Mesothelial cell of epicardium (in vitro differentiated cells): ENCODE measurements around the gene APOBEC3F. TPM values are rescaled to one million over a fixed set of nuclear protein-coding genes. Genes with fewer than 3 reads are reported as not detected.

Experiments used
- DNase-seq, 2 experiments: peaks; one replicate each; pipeline ENCODE4 v3.0.0; 2021; ENCODE audit warnings: low spot score in 2 of 2; ENCODE audit not compliant: unreplicated experiment in 2 of 2
- H3K27ac Mint-ChIP-seq: 2 replicates; pipeline ENCODE4 v1.8.0; 2021; ENCODE audit warnings: mixed read lengths
- H3K27me3 Mint-ChIP-seq: 2 replicates; pipeline ENCODE4 v1.8.0; 2021; ENCODE audit warnings: low read depth, mixed read lengths
- H3K36me3 Mint-ChIP-seq: 2 replicates; pipeline ENCODE4 v1.8.0; 2021; ENCODE audit warnings: mixed read lengths
- H3K4me1 Mint-ChIP-seq: 2 replicates; pipeline ENCODE4 v1.8.0; 2021; ENCODE audit warnings: mixed read lengths
- H3K4me3 Mint-ChIP-seq: 2 replicates; pipeline ENCODE4 v1.8.0; 2021; ENCODE audit warnings: mild to moderate bottlenecking, moderate library complexity, mixed read lengths
- H3K9me3 Mint-ChIP-seq: 2 replicates; pipeline ENCODE4 v1.8.0; 2021; ENCODE audit warnings: mixed read lengths
- total RNA-seq: library from RNA; stranded (reverse); gene quantifications from 3 replicates; pipeline ENCODE4 v1.2.1, GENCODE V29; 2021
- TF ChIP-seq, protein P1 (sequence below): fragments of 200-600 bp; sonication (generic); IDR thresholded peaks from one replicate; pipeline ENCODE4 v1.5.0; 2021; ENCODE audit warnings: antibody characterized with exemption; ENCODE audit not compliant: unreplicated experiment

Gene APOBEC3F
- total RNA-seq, 1 donor from 2014 or later = 23.8 TPM

DNA sequence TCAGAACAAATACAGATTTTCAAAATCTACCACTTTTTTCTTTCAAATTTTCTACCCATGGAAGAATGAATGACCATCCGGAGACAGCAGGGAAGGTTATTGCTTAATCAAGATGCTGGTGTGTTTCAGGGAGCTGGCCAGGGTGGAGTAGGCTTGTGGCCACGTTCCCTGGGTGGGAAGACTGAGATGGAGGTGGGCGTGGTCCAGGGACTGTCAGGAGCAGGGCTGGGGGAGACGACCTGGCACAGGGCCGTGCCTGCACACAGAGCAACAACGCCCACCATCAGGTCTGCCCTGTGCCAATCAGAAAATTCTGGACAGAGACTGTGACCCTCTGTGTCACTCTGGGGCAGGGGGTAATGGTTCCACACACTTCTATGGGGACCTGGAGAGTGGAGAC lies 49.3 kb downstream of the APOBEC3F start:
- H3K4me1 Mint-ChIP-seq = peaks cover 7% of the 10 kb centered on the region
- no peaks in the 10 kb centered on the region for H3K9me3 Mint-ChIP-seq
- DNase-seq = no peak
- TF ChIP-seq, protein P1, sequence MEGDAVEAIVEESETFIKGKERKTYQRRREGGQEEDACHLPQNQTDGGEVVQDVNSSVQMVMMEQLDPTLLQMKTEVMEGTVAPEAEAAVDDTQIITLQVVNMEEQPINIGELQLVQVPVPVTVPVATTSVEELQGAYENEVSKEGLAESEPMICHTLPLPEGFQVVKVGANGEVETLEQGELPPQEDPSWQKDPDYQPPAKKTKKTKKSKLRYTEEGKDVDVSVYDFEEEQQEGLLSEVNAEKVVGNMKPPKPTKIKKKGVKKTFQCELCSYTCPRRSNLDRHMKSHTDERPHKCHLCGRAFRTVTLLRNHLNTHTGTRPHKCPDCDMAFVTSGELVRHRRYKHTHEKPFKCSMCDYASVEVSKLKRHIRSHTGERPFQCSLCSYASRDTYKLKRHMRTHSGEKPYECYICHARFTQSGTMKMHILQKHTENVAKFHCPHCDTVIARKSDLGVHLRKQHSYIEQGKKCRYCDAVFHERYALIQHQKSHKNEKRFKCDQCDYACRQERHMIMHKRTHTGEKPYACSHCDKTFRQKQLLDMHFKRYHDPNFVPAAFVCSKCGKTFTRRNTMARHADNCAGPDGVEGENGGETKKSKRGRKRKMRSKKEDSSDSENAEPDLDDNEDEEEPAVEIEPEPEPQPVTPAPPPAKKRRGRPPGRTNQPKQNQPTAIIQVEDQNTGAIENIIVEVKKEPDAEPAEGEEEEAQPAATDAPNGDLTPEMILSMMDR = no peak
- H3K27me3 Mint-ChIP-seq = no peaks in the 10 kb centered on the region
- H3K27ac Mint-ChIP-seq = no peak overlapping the region
- no peaks in the 10 kb centered on the region for H3K36me3 Mint-ChIP-seq
- H3K4me3 Mint-ChIP-seq = no peak overlapping the region

DNA sequence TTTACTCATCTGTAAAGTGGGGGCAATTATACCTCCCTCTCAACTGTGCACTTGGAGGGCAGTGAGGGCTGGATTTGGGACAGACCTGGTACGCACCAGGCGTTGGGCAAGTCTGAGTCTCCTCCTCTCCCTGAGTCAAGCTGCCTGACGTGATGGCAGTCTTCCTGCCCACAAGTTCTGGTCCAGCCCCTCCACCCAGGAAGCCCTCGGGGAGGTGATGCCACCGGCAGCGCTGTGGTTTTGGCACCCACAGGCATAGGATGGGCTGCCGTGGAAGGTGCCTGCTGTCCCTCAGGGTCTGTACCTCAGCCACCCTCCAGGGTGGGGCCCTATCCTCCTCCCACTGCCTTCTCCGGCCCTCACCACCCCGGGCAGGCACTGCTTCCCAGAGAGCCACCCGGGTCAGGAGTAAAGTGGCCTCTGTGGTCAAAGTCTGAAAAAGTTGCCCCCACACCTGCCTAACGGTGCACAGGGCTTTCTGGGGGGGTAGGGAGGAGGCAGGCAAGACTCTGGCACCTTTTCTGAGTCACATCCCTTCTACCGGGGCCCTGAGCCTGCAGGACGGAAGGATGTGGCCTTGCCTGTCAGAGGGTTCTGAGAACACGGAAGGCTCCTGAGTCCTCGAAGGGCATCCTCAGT lies 49.9 kb downstream of the APOBEC3F start:
- H3K27me3 Mint-ChIP-seq = no peaks in the 10 kb centered on the region
- H3K9me3 Mint-ChIP-seq = no peaks in the 10 kb centered on the region
- no peak overlapping the region for H3K27ac Mint-ChIP-seq
- TF ChIP-seq, protein P1 = no peak
- DNase-seq = no peak
- H3K36me3 Mint-ChIP-seq = no peaks in the 10 kb centered on the region
- H3K4me1 Mint-ChIP-seq = peaks cover 7% of the 10 kb centered on the region
- H3K4me3 Mint-ChIP-seq = no peak overlapping the region

DNA sequence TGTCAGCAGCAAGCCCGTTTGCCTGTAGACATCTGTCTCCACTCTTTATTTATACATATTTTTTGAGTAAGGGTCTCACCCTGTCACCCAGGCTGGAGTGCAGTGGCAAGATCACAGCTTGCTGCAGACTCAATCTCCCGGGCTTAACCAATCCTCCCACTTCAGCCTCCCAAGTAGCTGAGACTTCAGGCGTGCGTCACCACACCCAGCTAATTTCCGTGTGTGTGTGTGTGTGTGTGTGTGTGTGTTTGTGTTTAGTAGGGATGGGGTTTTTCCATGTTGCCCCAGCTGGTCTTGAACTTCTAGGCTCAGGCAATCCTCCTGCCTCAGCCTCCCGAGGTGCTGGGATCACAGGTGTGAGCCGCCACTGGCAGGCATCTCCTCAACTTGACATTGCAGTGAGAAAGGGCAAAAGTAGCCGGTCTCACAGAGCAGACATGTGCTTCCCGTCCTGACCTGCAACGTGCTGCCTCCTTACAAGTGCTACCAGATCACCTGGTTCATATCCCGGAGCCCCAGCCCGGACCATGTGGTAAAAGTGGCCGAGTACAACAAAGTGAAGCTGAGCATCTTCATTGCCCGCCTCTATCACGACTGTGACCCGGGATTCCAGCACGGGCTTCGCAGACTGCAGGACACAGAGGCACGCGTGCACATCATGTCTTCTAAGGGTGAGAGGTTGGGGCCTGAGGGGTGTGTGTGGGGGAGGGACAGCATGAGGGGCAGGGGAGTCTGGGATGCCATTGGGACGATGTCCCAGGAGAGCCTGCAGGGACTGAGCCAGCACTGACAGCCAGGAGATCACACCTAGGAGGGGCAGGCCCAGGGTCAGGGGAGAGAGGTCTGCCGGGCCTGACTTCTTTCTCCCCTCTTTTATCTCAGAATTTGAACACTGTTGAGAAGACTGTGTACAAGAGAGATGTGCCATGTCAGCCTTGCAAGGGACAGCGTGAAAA lies 50.7 kb downstream of the APOBEC3F start:
- no peaks in the 10 kb centered on the region for H3K9me3 Mint-ChIP-seq
- no peak overlapping the region for H3K4me3 Mint-ChIP-seq
- H3K4me1 Mint-ChIP-seq = peaks cover 7% of the 10 kb centered on the region
- H3K36me3 Mint-ChIP-seq = no peaks in the 10 kb centered on the region
- TF ChIP-seq, protein P1 = no peak
- H3K27ac Mint-ChIP-seq = no peak overlapping the region
- H3K27me3 Mint-ChIP-seq = no peaks in the 10 kb centered on the region
- DNase-seq = no peak

DNA sequence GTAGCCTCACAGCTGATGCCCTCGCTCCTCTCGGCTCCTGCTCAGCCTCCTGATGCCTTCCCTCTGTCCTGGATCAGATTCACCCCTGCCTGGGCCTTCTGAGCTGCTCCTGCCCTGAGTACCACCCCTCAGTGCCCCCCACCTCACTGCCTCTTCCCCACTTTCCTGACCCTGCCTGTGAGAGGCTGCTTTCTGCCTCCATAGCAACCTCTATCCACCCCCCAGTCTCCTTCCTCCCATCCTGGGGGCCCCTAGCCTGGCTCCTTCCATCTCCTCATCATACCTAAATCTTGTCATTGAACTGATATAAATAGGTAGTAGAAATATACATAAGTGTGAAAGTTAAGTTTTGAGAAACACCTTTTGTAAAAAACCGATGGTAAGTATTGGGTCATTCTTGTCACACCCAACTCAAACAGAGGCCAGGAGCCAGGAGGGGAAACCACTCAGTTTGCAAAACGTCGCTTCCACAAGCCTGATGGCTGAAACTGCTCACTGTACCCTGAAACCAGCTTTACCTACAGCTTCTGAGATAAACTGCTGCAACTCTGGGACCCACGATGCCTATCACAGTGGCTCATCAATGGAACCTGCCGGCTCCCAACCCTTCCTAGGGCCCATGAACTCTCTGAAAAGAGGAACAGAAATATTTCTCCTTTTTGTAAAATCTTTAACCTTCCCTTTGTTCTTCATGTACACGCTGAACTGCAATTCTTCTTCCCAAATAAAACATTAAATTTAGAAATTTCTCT lies 51.6 kb downstream of the APOBEC3F start:
- Mint-ChIP-seq H3K4me3 (no peak overlapping the region), H3K27me3 (no peaks in the 10 kb centered on the region), H3K36me3 (no peaks in the 10 kb centered on the region), H3K27ac (no peak overlapping the region), H3K9me3 (no peaks in the 10 kb centered on the region), H3K4me1 (peaks cover 11% of the 10 kb centered on the region)
- DNase-seq = no peak
- TF ChIP-seq, protein P1 = no peak

DNA sequence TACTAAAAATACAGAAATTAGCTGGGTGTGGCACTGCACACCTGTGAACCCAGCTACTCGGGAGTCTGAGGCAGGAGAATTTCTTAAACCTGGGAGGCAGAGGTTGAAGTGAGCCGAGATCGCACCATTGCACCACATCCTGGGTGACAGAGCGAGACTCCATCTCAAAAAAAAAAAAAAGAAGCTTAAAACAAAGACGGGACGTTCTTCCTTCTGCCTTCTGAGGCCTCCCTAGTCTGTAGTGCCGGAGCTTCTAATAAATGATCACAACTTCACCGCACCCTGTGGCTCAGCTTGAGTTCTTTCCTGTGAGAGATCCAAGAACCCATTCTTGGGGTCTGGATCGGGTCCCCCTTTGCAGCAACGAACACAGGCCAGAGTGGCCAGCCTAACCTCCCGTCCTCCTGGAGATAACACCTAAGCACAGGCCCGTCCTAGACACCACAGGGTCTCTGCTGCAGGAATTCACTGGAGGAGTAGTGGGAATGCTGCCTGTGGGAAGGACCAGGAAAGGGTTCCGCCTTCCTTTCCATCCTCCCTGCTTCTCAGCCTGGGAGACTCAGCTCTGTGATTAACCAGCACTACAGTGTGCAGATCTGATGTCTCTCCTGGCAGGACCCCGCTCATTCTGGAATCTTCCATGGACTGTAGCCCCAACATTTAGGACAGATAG lies 54.2 kb downstream of the APOBEC3F start:
- H3K27ac Mint-ChIP-seq = no peak overlapping the region
- H3K27me3 Mint-ChIP-seq = no peaks in the 10 kb centered on the region
- peaks cover 12% of the 10 kb centered on the region for H3K4me1 Mint-ChIP-seq
- H3K4me3 Mint-ChIP-seq = no peak overlapping the region
- no peak for DNase-seq
- H3K36me3 Mint-ChIP-seq = no peaks in the 10 kb centered on the region
- H3K9me3 Mint-ChIP-seq = no peaks in the 10 kb centered on the region
- TF ChIP-seq, protein P1 = no peak
